H1 (cell line): Measurements from ENCODE around the gene PLXNB2. TPM values are rescaled to one million over a fixed set of nuclear protein-coding genes. Genes with fewer than 3 reads are reported as not detected.

Source experiments
- CTCF ChIA-PET: fragments of 300-600 bp; sonication (Branson Sonifier 250); formaldehyde crosslinking; loops from one replicate; lab custom pipeline; 2021; ENCODE audit not compliant: partially characterized antibody; lab: Charles Lee
- POLR2A ChIA-PET: fragments of 300-600 bp; sonication (Branson Sonifier 250); formaldehyde crosslinking; loops from one replicate; lab custom pipeline; 2021; ENCODE audit warnings: inconsistent platforms; ENCODE audit not compliant: partially characterized antibody; lab: Charles Lee
- DNase-seq, 2 experiments: peaks; one replicate each; pipeline versions ENCODE4 v3.0.0 to v3.0.0-alpha.2; 2010 to 2022; ENCODE audit warnings: low spot score in 2 of 2, low read depth in 1 of 2, mixed read lengths in 1 of 2
- FAIRE-seq: peaks from 2 replicates; lab custom pipeline; 2011; peaks lifted over from hg19 to GRCh38; lab: Jason Lieb, UNC
- H2AFZ ChIP-seq: 2 replicates; pipeline ENCODE4 v1.8.1; 2012; ENCODE audit warnings: low read length, inconsistent platforms
- H2AK5ac ChIP-seq: 2 replicates; pipeline ENCODE4 v1.6.1; 2013; ENCODE audit warnings: low read depth, low read length
- H2BK120ac ChIP-seq: replicated peaks from 2 replicates; pipeline ENCODE3; 2013; ENCODE audit warnings: low read depth, low read length, inconsistent platforms
- H2BK12ac ChIP-seq: 2 replicates; pipeline ENCODE4 v1.6.1; 2013; ENCODE audit warnings: low read depth, low read length
- H2BK15ac ChIP-seq: 2 replicates; pipeline ENCODE4 v1.6.1; 2013; ENCODE audit warnings: low read length
- H2BK20ac ChIP-seq: 2 replicates; pipeline ENCODE4 v1.6.1; 2013; ENCODE audit warnings: low read length
- H2BK5ac ChIP-seq: 2 replicates; pipeline ENCODE4 v1.6.1; 2013; ENCODE audit warnings: low read depth, low read length
- H3K14ac ChIP-seq: 2 replicates; pipeline ENCODE4 v1.6.1; 2013; ENCODE audit warnings: inconsistent platforms; ENCODE audit not compliant: insufficient read length
- H3K18ac ChIP-seq: 2 replicates; pipeline ENCODE4 v1.6.1; 2013; ENCODE audit warnings: low read length; ENCODE audit errors: extremely low read depth
- H3K23ac ChIP-seq: 2 replicates; pipeline ENCODE4 v1.6.1; 2013; ENCODE audit warnings: inconsistent platforms; ENCODE audit not compliant: insufficient read length
- H3K23me2 ChIP-seq: 2 replicates; pipeline ENCODE4 v1.6.1; 2013; ENCODE audit warnings: low read depth, low read length
- H3K27ac ChIP-seq: 2 replicates; pipeline ENCODE4 v1.6.1; 2011; ENCODE audit warnings: low read depth, low read length, inconsistent platforms
- H3K27me3 ChIP-seq, 4 experiments: replicated peaks in 1 of 4; 1 replicate in 1 of 4; 2 replicates in 3 of 4; pipeline versions ENCODE4 v1.6.1 to v1.8.1; 2011 to 2013; ENCODE audit warnings: low read length in 3 of 4, mild to moderate bottlenecking in 3 of 4, inconsistent platforms in 2 of 4, mixed read lengths in 2 of 4, moderate library complexity in 1 of 4; ENCODE audit not compliant: control insufficient read depth in 3 of 4, insufficient read depth in 3 of 4; ENCODE audit errors: extremely low read depth in 1 of 4
- H3K36me3 ChIP-seq, 4 experiments: 2 replicates each; pipeline versions ENCODE4 v1.6.1 to v1.8.1; 2011 to 2013; ENCODE audit warnings: mild to moderate bottlenecking in 4 of 4, low read length in 3 of 4, moderate library complexity in 2 of 4, control low read depth in 1 of 4, inconsistent platforms in 1 of 4; ENCODE audit not compliant: insufficient read depth in 4 of 4, control insufficient read depth in 2 of 4
- H3K4ac ChIP-seq: replicated peaks from 2 replicates; pipeline ENCODE3; 2013; ENCODE audit warnings: low read length, low read depth, mixed read lengths, inconsistent platforms; ENCODE audit not compliant: insufficient read length
- H3K4me1 ChIP-seq, 4 experiments: replicated peaks in 1 of 4; 1 replicate in 1 of 4; 2 replicates in 3 of 4; pipeline versions ENCODE4 v1.6.1 to v1.8.1; 2011 to 2013; ENCODE audit warnings: low read length in 3 of 4, inconsistent platforms in 2 of 4, mixed read lengths in 1 of 4; ENCODE audit not compliant: insufficient read depth in 4 of 4, control insufficient read depth in 3 of 4
- H3K4me2 ChIP-seq, 2 experiments: 2 replicates each; pipeline versions ENCODE4 v1.6.1 to v1.8.1; 2011 to 2013; ENCODE audit warnings: low read depth in 2 of 2, low read length in 2 of 2, control low read depth in 1 of 2, inconsistent platforms in 1 of 2, mild to moderate bottlenecking in 1 of 2; ENCODE audit not compliant: insufficient read depth in 1 of 2
- H3K4me3 ChIP-seq, 4 experiments: fragments of 200-600, 300-600 bp in 1 of 4; sonication (generic), shearing (Covaris generic), sonication (Bioruptor Twin) in 1 of 4; 2 replicates each; pipeline versions ENCODE4 v1.5.1 to v1.8.1; 2011 to 2016; ENCODE audit warnings: low read length in 4 of 4, low read depth in 3 of 4, control low read depth in 2 of 4, inconsistent platforms in 2 of 4, mild to moderate bottlenecking in 2 of 4, mixed read lengths in 1 of 4, moderate library complexity in 1 of 4; ENCODE audit not compliant: insufficient read depth in 2 of 4; ENCODE audit errors: extremely low read depth in 1 of 4
- H3K56ac ChIP-seq: replicated peaks from 2 replicates; pipeline ENCODE3; 2013; ENCODE audit warnings: low read depth, mild to moderate bottlenecking, mixed read lengths, low read length, inconsistent platforms; ENCODE audit not compliant: insufficient read length
- H3K79me1 ChIP-seq: 2 replicates; pipeline ENCODE4 v1.6.1; 2013; ENCODE audit warnings: low read depth, low read length, control low read depth
- H3K79me2 ChIP-seq, 2 experiments: 2 replicates each; pipeline versions ENCODE4 v1.6.1 to v1.8.1; 2012 to 2013; ENCODE audit warnings: low read length in 2 of 2, mild to moderate bottlenecking in 2 of 2, inconsistent platforms in 1 of 2; ENCODE audit not compliant: insufficient read depth in 2 of 2, control insufficient read depth in 1 of 2
- H3K9ac ChIP-seq, 4 experiments: replicated peaks in 1 of 4; 1 replicate in 1 of 4; 2 replicates in 3 of 4; pipeline versions ENCODE4 v1.6.1 to v1.8.1; 2011 to 2013; ENCODE audit warnings: low read depth in 3 of 4, low read length in 3 of 4, control low read depth in 2 of 4, mild to moderate bottlenecking in 2 of 4, moderate library complexity in 2 of 4, inconsistent platforms in 1 of 4; ENCODE audit errors: extremely low read depth in 1 of 4
- H3K9me3 ChIP-seq, 2 experiments: 2 replicates each; pipeline versions ENCODE4 v1.6.1 to v1.8.1; 2012 to 2013; ENCODE audit warnings: mild to moderate bottlenecking in 2 of 2, moderate library complexity in 2 of 2, control low read depth in 1 of 2, inconsistent platforms in 1 of 2, low read depth in 1 of 2, low read length in 1 of 2, mixed read lengths in 1 of 2; ENCODE audit not compliant: insufficient read depth in 2 of 2
- H4K20me1 ChIP-seq, 2 experiments: replicated peaks in 1 of 2; 2 replicates each; pipeline versions ENCODE3 to v1.8.1; 2011 to 2013; ENCODE audit warnings: inconsistent platforms in 2 of 2, low read length in 2 of 2, mild to moderate bottlenecking in 1 of 2; ENCODE audit not compliant: insufficient read depth in 2 of 2, control insufficient read depth in 1 of 2
- H4K5ac ChIP-seq: 2 replicates; pipeline ENCODE4 v1.6.1; 2013; ENCODE audit warnings: low read length, low read depth, mixed read lengths, inconsistent platforms; ENCODE audit not compliant: insufficient read length
- H4K8ac ChIP-seq: 2 replicates; pipeline ENCODE4 v1.8.0; 2013; ENCODE audit warnings: mild to moderate bottlenecking, moderate library complexity, low read length, inconsistent platforms; ENCODE audit not compliant: insufficient read depth; ENCODE audit errors: extremely low read depth
- H4K91ac ChIP-seq: replicated peaks from 2 replicates; pipeline ENCODE3; 2013; ENCODE audit warnings: low read length, mixed read lengths, inconsistent platforms; ENCODE audit not compliant: insufficient read length
- GTF2F1 ChIP-seq: IDR thresholded peaks from 2 replicates; pipeline ENCODE4 v1.6.1; 2012; ENCODE audit warnings: low read depth, low read length, improper control_type of control experiment, borderline replicate concordance
- KDM1A ChIP-seq: fragments of 200-600, 300-600 bp; sonication (generic); IDR thresholded peaks from 2 replicates; pipeline ENCODE4 v1.7.1; 2016; ENCODE audit warnings: mild to moderate bottlenecking, low read length, borderline replicate concordance
- RNF2 ChIP-seq: fragments of 200-900, 300-1000 bp; sonication (generic); IDR thresholded peaks from 2 replicates; pipeline ENCODE4 v1.7.1; 2016; ENCODE audit warnings: borderline replicate concordance, low read depth, mild to moderate bottlenecking, antibody characterized with exemption, low read length; ENCODE audit not compliant: poor library complexity, severe bottlenecking; ENCODE audit errors: missing control alignments
- WGBS, 2 experiments: shearing (Covaris generic) in 1 of 2; methylation state at CpG; one replicate each; pipeline versions ENCODE4 v1.1.6 to v1.1.7; 2013 to 2015; ENCODE audit warnings: low lambda C conversion rate in 2 of 2, mixed read lengths in 2 of 2, inconsistent platforms in 1 of 2, low coverage in 1 of 2, missing lambda C conversion rate in 1 of 2; ENCODE audit not compliant: insufficient replicate concordance in 2 of 2, insufficient coverage in 1 of 2, insufficient read length in 1 of 2; ENCODE audit errors: extremely low coverage in 1 of 2, missing lambda C conversion rate in 1 of 2; 5-methylcytosine and 5-hydroxymethylcytosine counted together
- polyA plus RNA-seq, 7 experiments: library from polyadenylated mRNA; depleted of rRNA in 3 of 7; stranded (reverse) in 5 of 7; unstranded in 2 of 7; fragments of >200 nt in 5 of 7; fragments of 200-250 nt in 2 of 7; gene quantifications; 1 replicate in 5 of 7; 2 replicates in 1 of 7; 4 replicates in 1 of 7; pipeline versions ENCODE4 v1.2.1 to v1.2.3, GENCODE V29; 2011 to 2013; ENCODE audit warnings: missing spikeins in 2 of 7, mixed read lengths in 2 of 7
- total RNA-seq: library from RNA; stranded (reverse); fragmentation: NEBNext Ultra II Directional; extraction: Animal tissue kit (Norgen Biotek cat#: 25700); gene quantifications from 2 replicates; pipeline ENCODE4 v1.2.1, GENCODE V29; 2021

The PLXNB2 gene
- total and polyA plus RNA-seq, 2 of the 8 experiments (the other 6 are each of a cell fraction or from before 2014, with no cell fraction given) = 58.3 to 92.8 TPM

DNA sequence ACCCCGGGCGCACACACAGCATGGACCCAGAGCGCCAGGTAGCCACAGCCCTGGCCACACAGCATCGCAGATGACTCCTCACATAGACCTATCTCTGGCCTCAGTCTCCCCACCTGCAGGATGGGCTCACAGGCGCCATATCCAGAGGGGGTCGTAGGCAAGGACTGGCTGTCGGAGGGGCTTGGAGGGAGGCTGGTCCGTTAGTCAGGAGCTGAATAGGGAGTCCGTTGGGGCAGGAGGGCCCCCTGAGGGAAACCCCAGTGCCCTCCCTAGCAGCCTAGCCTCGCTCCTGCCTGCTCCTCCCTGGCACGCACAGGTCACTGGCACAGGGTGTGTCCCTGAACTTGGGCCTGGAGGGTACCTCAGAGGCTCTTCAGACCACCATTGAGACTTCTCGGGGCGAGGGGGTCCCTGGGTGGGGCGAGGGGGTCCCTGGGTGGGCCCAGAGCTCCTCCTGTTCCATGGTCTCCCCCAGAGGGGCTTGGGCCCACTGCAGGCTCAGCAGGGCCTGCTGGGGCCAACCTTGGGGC, 2.0 kb downstream of the PLXNB2 start:
- H2BK15ac ChIP-seq = peak overlapping the region; percentile 92; the same call in 1 of the 2 replicates
- H4K5ac ChIP-seq = no peak overlapping the region
- H3K56ac ChIP-seq = no peak overlapping the region
- peak overlapping the region; percentile 61 for H4K91ac ChIP-seq
- 88% methylated on average over 14 of the region's 14 CpGs; no CpG with 5 or more reads in 1 of the 2 experiments for WGBS, 2 experiments
- peak overlapping the region in 3 of 4 experiments; percentile 65 to 70 (median 68); a peak in 2 of 8 replicates for H3K4me3 ChIP-seq
- H2AFZ ChIP-seq = no peak overlapping the region
- H3K23me2 ChIP-seq = peaks cover 4% of the 10 kb centered on the region; the same call in 1 of the 2 replicates
- POLR2A ChIA-PET = interaction anchor here (0.7 to 2.4 kb wide), 2 partner anchors 11 to 16 kb away, joined by 3 to 15 read pairs; no protein-coding TSS in a partner anchor
- H2BK5ac ChIP-seq = 0 out of 2 replicates have a peak overlapping the region, but pooled peaks have one; percentile 39
- no peaks in the 10 kb centered on the region; a peak in 1 of 4 replicates for H3K9me3 ChIP-seq
- no peaks in the 10 kb centered on the region for H3K36me3 ChIP-seq
- H3K9ac ChIP-seq = no peak overlapping the region
- no peak overlapping the region for H3K14ac ChIP-seq
- no peak overlapping the region for H3K23ac ChIP-seq
- H2BK120ac ChIP-seq = peak overlapping the region; percentile 43
- no peak overlapping the region; the same call in 1 of the 2 replicates for H2BK12ac ChIP-seq
- peak overlapping the region; percentile 28; the same call in 1 of the 2 replicates for H3K27ac ChIP-seq
- FAIRE-seq (no peak), DNase-seq (no peak)
- H3K79me2 ChIP-seq = peaks cover 0 to 8% of the 10 kb centered on the region in 2 experiments; a peak in 2 of 4 replicates
- no peaks in the 10 kb centered on the region; a peak in 2 of 7 replicates for H3K27me3 ChIP-seq
- no peak overlapping the region for H3K4ac ChIP-seq
- H3K4me1 ChIP-seq = peaks cover 3 to 38% (median 25%) of the 10 kb centered on the region in 4 experiments
- H2AK5ac ChIP-seq = peak overlapping the region; percentile 54
- H4K8ac ChIP-seq = peak overlapping the region; percentile 53
- no peak overlapping the region; the same call in 1 of the 2 replicates for H3K18ac ChIP-seq
- no peak for TF ChIP-seq RNF2
- peak; percentile 40; the same call in 1 of the 2 replicates for TF ChIP-seq KDM1A
- no peak for TF ChIP-seq GTF2F1
- peaks cover 8 to 24% of the 10 kb centered on the region in 2 experiments for H4K20me1 ChIP-seq
- CTCF ChIA-PET = interaction anchor here (1.0 to 3.2 kb wide), 7 partner anchors 8 to 53 kb away, joined by 3 to 16 read pairs (median 7); no protein-coding TSS in a partner anchor
- peak overlapping the region; percentile 53 to 80; a peak in 3 of 4 replicates for H3K4me2 ChIP-seq
- peaks cover 4% of the 10 kb centered on the region for H3K79me1 ChIP-seq
- no peak overlapping the region for H2BK20ac ChIP-seq
